HFF-Myc (cell line): Measurements from ENCODE around the gene FKBP1B.

Experiments used
- DNase-seq: peaks from one replicate; pipeline ENCODE4 v3.0.0-alpha.2; 2011; ENCODE audit warnings: low read depth; ENCODE audit errors: extremely low read depth
- H3K4me3 ChIP-seq: replicated peaks from 2 replicates; pipeline ENCODE4 v1.5.1; 2011; ENCODE audit warnings: low read depth, mild to moderate bottlenecking, control low read depth, low read length
- CTCF ChIP-seq: IDR thresholded peaks from 2 replicates; pipeline ENCODE4 v1.5.1; 2012; ENCODE audit warnings: mild to moderate bottlenecking, low read depth, low read length, control low read depth; ENCODE audit errors: missing control alignments

FKBP1B gene

DNA sequence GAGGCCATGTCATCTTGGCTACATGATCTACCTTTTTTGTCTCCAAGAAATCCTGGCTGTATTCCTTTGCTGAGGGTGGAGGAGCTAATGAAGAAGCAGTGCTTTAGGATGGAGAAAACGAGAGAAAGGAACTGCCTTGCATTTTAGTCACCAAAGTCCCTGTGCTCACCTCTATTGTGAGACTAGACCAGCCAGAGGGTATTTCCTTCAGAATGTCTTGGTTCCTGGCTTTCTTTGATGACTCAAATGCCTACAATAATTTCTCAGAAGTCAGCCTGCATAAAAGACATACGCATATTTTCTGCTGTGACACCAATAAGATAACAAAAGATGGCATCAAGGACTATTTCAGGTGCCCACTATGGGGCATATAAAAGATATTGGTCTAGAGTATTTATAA lies 15.8 kb downstream of the FKBP1B start:
- TF ChIP-seq CTCF = no peak
- DNase-seq = no peak
- H3K4me3 ChIP-seq = no peak overlapping the region

DNA sequence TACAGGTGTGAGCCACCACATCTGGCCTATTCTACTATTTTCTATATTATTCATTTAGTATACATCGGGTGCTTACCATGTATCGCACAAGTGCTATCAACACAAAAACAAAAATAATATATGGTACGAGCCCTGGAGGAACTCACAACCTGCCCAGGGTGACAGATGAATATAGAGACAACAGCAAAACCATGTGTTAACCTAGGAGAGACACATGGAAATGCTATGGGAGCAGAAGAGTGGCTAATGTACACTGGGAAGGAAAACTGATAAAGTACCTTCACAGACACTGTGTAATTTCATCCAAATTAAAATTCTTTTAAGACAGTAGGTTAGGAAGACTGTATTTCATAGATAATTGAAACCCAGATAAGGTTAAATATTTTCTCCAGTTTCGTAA lies 22.7 kb downstream of the FKBP1B start:
- no peak for TF ChIP-seq CTCF
- DNase-seq = no peak
- no peak overlapping the region for H3K4me3 ChIP-seq

DNA sequence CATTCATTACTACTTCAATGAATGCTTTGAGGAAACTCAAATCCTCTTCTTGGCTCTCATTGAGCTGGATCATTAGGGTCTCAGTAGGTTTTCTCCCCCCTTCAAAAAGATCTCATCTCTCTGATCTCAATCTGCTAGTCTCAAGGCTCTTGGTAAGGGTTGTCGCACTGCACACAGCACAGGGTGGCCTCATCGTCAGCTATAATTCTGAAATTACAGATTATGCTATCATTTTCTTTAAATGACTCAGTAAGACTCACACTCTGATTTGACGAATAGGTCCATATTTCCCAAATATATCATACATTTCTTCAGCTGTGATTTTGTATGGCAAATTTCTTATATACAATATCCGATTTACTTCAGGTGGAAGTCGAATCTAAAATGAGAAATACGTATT lies 24.3 kb downstream of the FKBP1B start:
- DNase-seq = no peak
- H3K4me3 ChIP-seq = no peak overlapping the region
- TF ChIP-seq CTCF = no peak

DNA sequence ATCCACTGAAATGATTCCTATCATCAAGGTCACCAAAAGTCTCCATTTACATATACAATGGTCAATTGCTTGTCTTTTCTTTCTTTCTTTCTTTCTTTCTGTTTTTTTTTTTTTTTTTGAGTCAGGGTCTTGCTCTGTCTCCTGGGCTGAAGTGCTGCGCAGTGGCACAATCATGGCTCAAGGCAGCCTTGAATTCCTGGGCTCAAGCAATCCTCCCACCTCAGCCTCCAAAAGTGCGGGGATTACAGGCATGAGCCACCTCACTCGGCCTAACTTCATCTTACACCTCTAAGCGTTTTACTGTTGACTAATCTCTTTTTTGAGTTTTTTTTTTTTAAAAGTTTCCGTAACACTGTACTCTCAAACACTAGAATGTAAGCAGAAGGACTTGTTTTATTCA lies 25.7 kb downstream of the FKBP1B start:
- DNase-seq = no peak
- TF ChIP-seq CTCF = no peak
- peak overlapping the region; percentile 90 for H3K4me3 ChIP-seq

DNA sequence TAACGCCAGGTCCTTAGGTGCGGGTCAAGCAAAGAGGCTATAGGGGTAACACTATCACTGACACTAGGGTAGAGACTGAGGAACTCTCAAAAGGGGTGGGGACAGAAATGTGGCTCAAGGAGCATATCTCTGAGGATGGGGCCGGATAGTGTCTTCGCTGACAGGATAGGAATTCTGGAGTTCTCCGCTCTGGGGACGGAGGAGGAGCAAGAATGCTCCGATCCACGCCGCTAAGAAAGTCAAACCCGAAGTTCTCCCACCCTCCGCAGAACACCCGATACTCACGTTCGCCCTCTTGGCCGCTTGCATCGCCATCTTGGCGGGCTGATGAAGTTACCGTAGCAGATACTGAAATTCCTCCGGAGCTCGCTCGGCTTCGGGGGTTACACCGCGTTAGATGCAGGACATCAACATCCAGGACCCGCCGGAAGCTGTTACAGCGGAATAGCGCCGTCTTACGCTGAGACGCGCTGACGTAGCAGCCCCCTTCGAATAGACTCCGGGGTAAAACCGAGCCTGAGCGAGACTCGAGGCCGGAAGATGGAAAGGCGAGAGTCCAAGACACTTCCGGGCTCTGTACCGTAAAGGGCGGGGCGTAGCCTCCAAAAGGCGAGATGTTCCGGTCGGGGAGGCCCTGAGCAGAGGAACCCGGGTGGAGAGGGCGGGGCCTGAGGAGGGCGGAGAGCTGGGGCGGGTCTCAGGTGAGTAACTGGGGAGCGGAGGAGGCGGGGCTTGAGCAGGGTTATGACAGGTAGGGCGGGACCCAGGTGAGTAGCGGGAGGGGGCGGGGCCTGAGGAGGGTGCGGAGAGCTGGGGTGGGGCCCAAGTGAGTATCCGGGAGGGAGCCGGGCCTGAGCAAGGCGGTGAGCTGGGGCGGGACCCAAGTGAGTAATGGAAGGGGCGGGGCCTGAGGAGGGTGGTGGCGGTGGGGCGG lies 26.6 kb downstream of the FKBP1B start, which contains the start of gene SF3B6:
Gene SF3B6 (minus strand): TSS at position 412 of the 934 bp plus-strand sequence. CDS start 97 bp downstream, at position 315.
- H3K4me3 ChIP-seq = peak within 1 kb of the TSS; percentile 90
- DNase-seq = peak; percentile 97
- TF ChIP-seq CTCF = no peak

GRCh38 chr2:24076849-24077534 lies 27.5 kb downstream of the FKBP1B start:
- no peak for TF ChIP-seq CTCF
- peak overlapping the region; percentile 90 for H3K4me3 ChIP-seq
- no peak for DNase-seq
